ENCODE data around the gene PBX4.

DNA sequence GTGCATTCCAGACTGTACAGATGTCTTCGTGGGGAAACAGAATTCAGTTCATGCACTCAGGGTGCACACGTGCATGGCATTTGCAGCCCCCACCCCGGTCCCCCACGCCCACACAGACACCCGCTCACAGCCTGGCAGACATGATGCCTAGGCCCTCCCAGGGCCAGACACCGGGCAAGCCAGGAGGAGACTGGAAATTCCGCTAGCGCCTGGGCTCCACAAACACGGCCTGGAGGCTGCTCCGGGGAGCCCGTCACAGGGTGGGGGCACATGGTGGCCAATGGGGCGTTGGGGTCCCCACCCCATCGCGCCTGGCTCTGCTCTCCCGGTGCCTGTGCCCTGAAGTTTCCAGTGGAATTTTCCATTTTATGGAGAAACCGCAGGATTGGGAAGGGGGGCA, 76.9 kb downstream of the PBX4 start:
- no peak for TF ChIP-seq EZH2phosphoT487 (IDR thresholded peaks at IDR 0.05; ENCODE audit: insufficient read depth, low read depth)
- TF ChIP-seq EZH2 (IDR thresholded peaks at IDR 0.05; ENCODE audit: insufficient read depth, poor library complexity, severe bottlenecking): no peak
